H1 (cell line): ENCODE results near the gene NR1D2. TPM values are rescaled to one million over a fixed set of nuclear protein-coding genes. Genes with fewer than 3 reads are reported as not detected.

Source experiments
- CTCF ChIA-PET: fragments of 300-600 bp; sonication (Branson Sonifier 250); formaldehyde crosslinking; loops from one replicate; lab custom pipeline; 2021; ENCODE audit not compliant: partially characterized antibody; lab: Charles Lee
- POLR2A ChIA-PET: fragments of 300-600 bp; sonication (Branson Sonifier 250); formaldehyde crosslinking; loops from one replicate; lab custom pipeline; 2021; ENCODE audit warnings: inconsistent platforms; ENCODE audit not compliant: partially characterized antibody; lab: Charles Lee
- DNase-seq, 2 experiments: peaks; one replicate each; pipeline versions ENCODE4 v3.0.0 to v3.0.0-alpha.2; 2010 to 2022; ENCODE audit warnings: low spot score in 2 of 2, low read depth in 1 of 2, mixed read lengths in 1 of 2
- FAIRE-seq: peaks from 2 replicates; lab custom pipeline; 2011; peaks lifted over from hg19 to GRCh38; lab: Jason Lieb, UNC
- H2AFZ ChIP-seq: 2 replicates; pipeline ENCODE4 v1.8.1; 2012; ENCODE audit warnings: low read length, inconsistent platforms
- H2AK5ac ChIP-seq: 2 replicates; pipeline ENCODE4 v1.6.1; 2013; ENCODE audit warnings: low read depth, low read length
- H2BK120ac ChIP-seq: replicated peaks from 2 replicates; pipeline ENCODE3; 2013; ENCODE audit warnings: low read depth, low read length, inconsistent platforms
- H2BK12ac ChIP-seq: 2 replicates; pipeline ENCODE4 v1.6.1; 2013; ENCODE audit warnings: low read depth, low read length
- H2BK15ac ChIP-seq: 2 replicates; pipeline ENCODE4 v1.6.1; 2013; ENCODE audit warnings: low read length
- H2BK20ac ChIP-seq: 2 replicates; pipeline ENCODE4 v1.6.1; 2013; ENCODE audit warnings: low read length
- H2BK5ac ChIP-seq: 2 replicates; pipeline ENCODE4 v1.6.1; 2013; ENCODE audit warnings: low read depth, low read length
- H3K14ac ChIP-seq: 2 replicates; pipeline ENCODE4 v1.6.1; 2013; ENCODE audit warnings: inconsistent platforms; ENCODE audit not compliant: insufficient read length
- H3K18ac ChIP-seq: 2 replicates; pipeline ENCODE4 v1.6.1; 2013; ENCODE audit warnings: low read length; ENCODE audit errors: extremely low read depth
- H3K23ac ChIP-seq: 2 replicates; pipeline ENCODE4 v1.6.1; 2013; ENCODE audit warnings: inconsistent platforms; ENCODE audit not compliant: insufficient read length
- H3K23me2 ChIP-seq: 2 replicates; pipeline ENCODE4 v1.6.1; 2013; ENCODE audit warnings: low read depth, low read length
- H3K27ac ChIP-seq: 2 replicates; pipeline ENCODE4 v1.6.1; 2011; ENCODE audit warnings: low read depth, low read length, inconsistent platforms
- H3K27me3 ChIP-seq, 4 experiments: replicated peaks in 1 of 4; 1 replicate in 1 of 4; 2 replicates in 3 of 4; pipeline versions ENCODE4 v1.6.1 to v1.8.1; 2011 to 2013; ENCODE audit warnings: low read length in 3 of 4, mild to moderate bottlenecking in 3 of 4, inconsistent platforms in 2 of 4, mixed read lengths in 2 of 4, moderate library complexity in 1 of 4; ENCODE audit not compliant: control insufficient read depth in 3 of 4, insufficient read depth in 3 of 4; ENCODE audit errors: extremely low read depth in 1 of 4
- H3K36me3 ChIP-seq, 4 experiments: 2 replicates each; pipeline versions ENCODE4 v1.6.1 to v1.8.1; 2011 to 2013; ENCODE audit warnings: mild to moderate bottlenecking in 4 of 4, low read length in 3 of 4, moderate library complexity in 2 of 4, control low read depth in 1 of 4, inconsistent platforms in 1 of 4; ENCODE audit not compliant: insufficient read depth in 4 of 4, control insufficient read depth in 2 of 4
- H3K4ac ChIP-seq: replicated peaks from 2 replicates; pipeline ENCODE3; 2013; ENCODE audit warnings: low read length, low read depth, mixed read lengths, inconsistent platforms; ENCODE audit not compliant: insufficient read length
- H3K4me1 ChIP-seq, 4 experiments: replicated peaks in 1 of 4; 1 replicate in 1 of 4; 2 replicates in 3 of 4; pipeline versions ENCODE4 v1.6.1 to v1.8.1; 2011 to 2013; ENCODE audit warnings: low read length in 3 of 4, inconsistent platforms in 2 of 4, mixed read lengths in 1 of 4; ENCODE audit not compliant: insufficient read depth in 4 of 4, control insufficient read depth in 3 of 4
- H3K4me2 ChIP-seq, 2 experiments: 2 replicates each; pipeline versions ENCODE4 v1.6.1 to v1.8.1; 2011 to 2013; ENCODE audit warnings: low read depth in 2 of 2, low read length in 2 of 2, control low read depth in 1 of 2, inconsistent platforms in 1 of 2, mild to moderate bottlenecking in 1 of 2; ENCODE audit not compliant: insufficient read depth in 1 of 2
- H3K4me3 ChIP-seq, 4 experiments: fragments of 200-600, 300-600 bp in 1 of 4; sonication (generic), shearing (Covaris generic), sonication (Bioruptor Twin) in 1 of 4; 2 replicates each; pipeline versions ENCODE4 v1.5.1 to v1.8.1; 2011 to 2016; ENCODE audit warnings: low read length in 4 of 4, low read depth in 3 of 4, control low read depth in 2 of 4, inconsistent platforms in 2 of 4, mild to moderate bottlenecking in 2 of 4, mixed read lengths in 1 of 4, moderate library complexity in 1 of 4; ENCODE audit not compliant: insufficient read depth in 2 of 4; ENCODE audit errors: extremely low read depth in 1 of 4
- H3K56ac ChIP-seq: replicated peaks from 2 replicates; pipeline ENCODE3; 2013; ENCODE audit warnings: low read depth, mild to moderate bottlenecking, mixed read lengths, low read length, inconsistent platforms; ENCODE audit not compliant: insufficient read length
- H3K79me1 ChIP-seq: 2 replicates; pipeline ENCODE4 v1.6.1; 2013; ENCODE audit warnings: low read depth, low read length, control low read depth
- H3K79me2 ChIP-seq, 2 experiments: 2 replicates each; pipeline versions ENCODE4 v1.6.1 to v1.8.1; 2012 to 2013; ENCODE audit warnings: low read length in 2 of 2, mild to moderate bottlenecking in 2 of 2, inconsistent platforms in 1 of 2; ENCODE audit not compliant: insufficient read depth in 2 of 2, control insufficient read depth in 1 of 2
- H3K9ac ChIP-seq, 4 experiments: replicated peaks in 1 of 4; 1 replicate in 1 of 4; 2 replicates in 3 of 4; pipeline versions ENCODE4 v1.6.1 to v1.8.1; 2011 to 2013; ENCODE audit warnings: low read depth in 3 of 4, low read length in 3 of 4, control low read depth in 2 of 4, mild to moderate bottlenecking in 2 of 4, moderate library complexity in 2 of 4, inconsistent platforms in 1 of 4; ENCODE audit errors: extremely low read depth in 1 of 4
- H3K9me3 ChIP-seq, 2 experiments: 2 replicates each; pipeline versions ENCODE4 v1.6.1 to v1.8.1; 2012 to 2013; ENCODE audit warnings: mild to moderate bottlenecking in 2 of 2, moderate library complexity in 2 of 2, control low read depth in 1 of 2, inconsistent platforms in 1 of 2, low read depth in 1 of 2, low read length in 1 of 2, mixed read lengths in 1 of 2; ENCODE audit not compliant: insufficient read depth in 2 of 2
- H4K20me1 ChIP-seq, 2 experiments: replicated peaks in 1 of 2; 2 replicates each; pipeline versions ENCODE3 to v1.8.1; 2011 to 2013; ENCODE audit warnings: inconsistent platforms in 2 of 2, low read length in 2 of 2, mild to moderate bottlenecking in 1 of 2; ENCODE audit not compliant: insufficient read depth in 2 of 2, control insufficient read depth in 1 of 2
- H4K5ac ChIP-seq: 2 replicates; pipeline ENCODE4 v1.6.1; 2013; ENCODE audit warnings: low read length, low read depth, mixed read lengths, inconsistent platforms; ENCODE audit not compliant: insufficient read length
- H4K8ac ChIP-seq: 2 replicates; pipeline ENCODE4 v1.8.0; 2013; ENCODE audit warnings: mild to moderate bottlenecking, moderate library complexity, low read length, inconsistent platforms; ENCODE audit not compliant: insufficient read depth; ENCODE audit errors: extremely low read depth
- H4K91ac ChIP-seq: replicated peaks from 2 replicates; pipeline ENCODE3; 2013; ENCODE audit warnings: low read length, mixed read lengths, inconsistent platforms; ENCODE audit not compliant: insufficient read length
- BCL11A ChIP-seq, 2 experiments: IDR thresholded peaks; one replicate each; pipeline ENCODE4 v1.6.1; 2011; ENCODE audit warnings: low read depth in 2 of 2, low read length in 2 of 2, mild to moderate bottlenecking in 2 of 2
- CEBPB ChIP-seq: IDR thresholded peaks from 2 replicates; pipeline ENCODE4 v1.6.1; 2012; ENCODE audit warnings: low read depth, low read length
- CHD2 ChIP-seq: IDR thresholded peaks from 2 replicates; pipeline ENCODE4 v1.6.1; 2012; ENCODE audit warnings: low read length, improper control_type of control experiment
- FOSL1 ChIP-seq: IDR thresholded peaks from 2 replicates; pipeline ENCODE4 v1.6.1; 2011; ENCODE audit warnings: mild to moderate bottlenecking, low read depth, low read length, moderate library complexity; ENCODE audit not compliant: insufficient read depth
- GTF2F1 ChIP-seq: IDR thresholded peaks from 2 replicates; pipeline ENCODE4 v1.6.1; 2012; ENCODE audit warnings: low read depth, low read length, improper control_type of control experiment, borderline replicate concordance
- HDAC2 ChIP-seq, 2 experiments: fragments of 300-600 bp in 1 of 2; sonication (generic) in 1 of 2; IDR thresholded peaks; 2 replicates each; pipeline ENCODE4 v1.6.1; 2011 to 2012; ENCODE audit warnings: low read depth in 2 of 2, low read length in 2 of 2, mild to moderate bottlenecking in 2 of 2, moderate library complexity in 2 of 2, borderline replicate concordance in 1 of 2, inconsistent platforms in 1 of 2
- HDAC6 ChIP-seq: IDR thresholded peaks from one replicate; pipeline ENCODE4 v1.7.1; 2012; ENCODE audit warnings: low read depth, mild to moderate bottlenecking, inconsistent platforms, low read length, moderate library complexity
- KDM1A ChIP-seq: fragments of 200-600, 300-600 bp; sonication (generic); IDR thresholded peaks from 2 replicates; pipeline ENCODE4 v1.7.1; 2016; ENCODE audit warnings: mild to moderate bottlenecking, low read length, borderline replicate concordance
- POLR2AphosphoS5 ChIP-seq: IDR thresholded peaks from 2 replicates; pipeline ENCODE4 v1.6.1; 2011; ENCODE audit warnings: low read depth, low read length
- RNF2 ChIP-seq: fragments of 200-900, 300-1000 bp; sonication (generic); IDR thresholded peaks from 2 replicates; pipeline ENCODE4 v1.7.1; 2016; ENCODE audit warnings: borderline replicate concordance, low read depth, mild to moderate bottlenecking, antibody characterized with exemption, low read length; ENCODE audit not compliant: poor library complexity, severe bottlenecking; ENCODE audit errors: missing control alignments
- SIN3A ChIP-seq, 2 experiments: IDR thresholded peaks in 1 of 2; conservative IDR thresholded peaks in 1 of 2; 2 replicates each; pipeline ENCODE4 v1.6.1; 2011 to 2012; ENCODE audit warnings: low read length in 2 of 2, improper control_type of control experiment in 1 of 2, low read depth in 1 of 2, mild to moderate bottlenecking in 1 of 2
- SIRT6 ChIP-seq: IDR thresholded peaks from one replicate; pipeline ENCODE4 v1.7.1; 2012; ENCODE audit warnings: low read length, inconsistent platforms
- SUZ12 ChIP-seq: fragments of 200-600 bp; sonication (generic); IDR thresholded peaks from 2 replicates; pipeline ENCODE4 v1.6.1; 2012; ENCODE audit warnings: mild to moderate bottlenecking, inconsistent platforms, low read length, moderate library complexity, mixed read lengths
- WGBS, 2 experiments: shearing (Covaris generic) in 1 of 2; methylation state at CpG; one replicate each; pipeline versions ENCODE4 v1.1.6 to v1.1.7; 2013 to 2015; ENCODE audit warnings: low lambda C conversion rate in 2 of 2, mixed read lengths in 2 of 2, inconsistent platforms in 1 of 2, low coverage in 1 of 2, missing lambda C conversion rate in 1 of 2; ENCODE audit not compliant: insufficient replicate concordance in 2 of 2, insufficient coverage in 1 of 2, insufficient read length in 1 of 2; ENCODE audit errors: extremely low coverage in 1 of 2, missing lambda C conversion rate in 1 of 2; 5-methylcytosine and 5-hydroxymethylcytosine counted together
- polyA plus RNA-seq, 7 experiments: library from polyadenylated mRNA; depleted of rRNA in 3 of 7; stranded (reverse) in 5 of 7; unstranded in 2 of 7; fragments of >200 nt in 5 of 7; fragments of 200-250 nt in 2 of 7; gene quantifications; 1 replicate in 5 of 7; 2 replicates in 1 of 7; 4 replicates in 1 of 7; pipeline versions ENCODE4 v1.2.1 to v1.2.3, GENCODE V29; 2011 to 2013; ENCODE audit warnings: missing spikeins in 2 of 7, mixed read lengths in 2 of 7
- total RNA-seq: library from RNA; stranded (reverse); fragmentation: NEBNext Ultra II Directional; extraction: Animal tissue kit (Norgen Biotek cat#: 25700); gene quantifications from 2 replicates; pipeline ENCODE4 v1.2.1, GENCODE V29; 2021

The NR1D2 gene
- total and polyA plus RNA-seq, 2 of the 8 experiments (the other 6 are each of a cell fraction or from before 2014, with no cell fraction given): 5.9 to 21.7 TPM

GRCh38 chr3:24020036-24020691, 75.1 kb downstream of the NR1D2 start:
- H3K79me2 ChIP-seq: no peaks in the 10 kb centered on the region
- no peak overlapping the region for H2AFZ ChIP-seq
- no peaks in the 10 kb centered on the region for H4K20me1 ChIP-seq
- no peak overlapping the region for H3K14ac ChIP-seq
- no peak overlapping the region for H3K4me3 ChIP-seq
- no peak overlapping the region for H3K4me2 ChIP-seq
- H3K9ac ChIP-seq: no peak overlapping the region
- H4K8ac ChIP-seq: no peak overlapping the region
- H2BK15ac ChIP-seq: no peak overlapping the region
- no peak overlapping the region; the same call in 1 of the 2 replicates for H3K27ac ChIP-seq
- H3K4ac ChIP-seq: no peak overlapping the region
- H2BK120ac ChIP-seq: no peak overlapping the region
- no peak overlapping the region for H3K23ac ChIP-seq
- FAIRE-seq (no peak), DNase-seq (no peak)
- no peaks in the 10 kb centered on the region; a peak in 1 of 7 replicates for H3K4me1 ChIP-seq
- H3K56ac ChIP-seq: no peak overlapping the region
- H3K27me3 ChIP-seq: no peaks in the 10 kb centered on the region
- H2BK12ac ChIP-seq: no peak overlapping the region
- no peaks in the 10 kb centered on the region for H3K79me1 ChIP-seq
- no peaks in the 10 kb centered on the region for H3K9me3 ChIP-seq
- no peaks in the 10 kb centered on the region for H3K23me2 ChIP-seq
- no peak overlapping the region for H4K91ac ChIP-seq
- 93% methylated on average over 20 of the region's 20 CpGs; no CpG with 5 or more reads in 1 of the 2 experiments for WGBS, 2 experiments
- ChIA-PET CTCF (interaction anchor here (1.3 to 1.9 kb wide), 4 partner anchors 21 to 132 kb away, joined by 3 to 5 read pairs (median 4); no protein-coding TSS in a partner anchor), POLR2A (interaction anchor here (0.9 kb wide), 1 partner anchor 103 kb away, joined by 4 read pairs; the partner anchor contains the start of genes NKIRAS1 and RPL15)
- H3K18ac ChIP-seq: no peak overlapping the region
- no peak overlapping the region for H4K5ac ChIP-seq
- no peak overlapping the region for H2BK20ac ChIP-seq
- H2BK5ac ChIP-seq: no peak overlapping the region
- no peak overlapping the region for H2AK5ac ChIP-seq
- H3K36me3 ChIP-seq: no peaks in the 10 kb centered on the region
- TF ChIP-seq SUZ12: no peak
- TF ChIP-seq HDAC2 (IDR thresholded peaks at IDR 0.05; ENCODE audit: borderline replicate concordance in 1 of 2, low read depth in 2 of 2, low read length in 2 of 2): no peak
- no peak for TF ChIP-seq FOSL1
- no peak for TF ChIP-seq HDAC6
- TF ChIP-seq SIRT6: no peak
- no peak for TF ChIP-seq POLR2AphosphoS5
- TF ChIP-seq SIN3A (conservative IDR thresholded peaks at IDR 0.05 in 1 of 2, IDR thresholded peaks at IDR 0.05 in 1 of 2; ENCODE audit: low read depth in 1 of 2, low read length in 2 of 2): no peak
- no peak for TF ChIP-seq CEBPB
- TF ChIP-seq KDM1A: no peak
- no peak for TF ChIP-seq BCL11A (IDR thresholded peaks at IDR 0.05; ENCODE audit: low read depth in 2 of 2, low read length in 2 of 2)
- TF ChIP-seq CHD2: no peak
- no peak for TF ChIP-seq GTF2F1
- no peak for TF ChIP-seq RNF2
